Suprapubic skin (tissue), 4 donors: ENCODE results near the gene IGSF8.

ENCODE experiments used
- CTCF ChIP-seq, 2 donors: fragments of 200-600 bp in 1 of 2; fragments of 450-650 bp in 1 of 2; sonication (generic) in 1 of 2; IDR thresholded peaks; one replicate each; pipeline ENCODE4 v1.5.1; 2016 to 2019; ENCODE audit warnings: antibody characterized with exemption in 2 of 2, mild to moderate bottlenecking in 1 of 2, moderate library complexity in 1 of 2
- EP300 ChIP-seq: sonication (generic); formaldehyde crosslinking; IDR thresholded peaks from one replicate; pipeline ENCODE4 v1.6.1; 2017; ENCODE audit warnings: antibody characterized with exemption
- POLR2A ChIP-seq, 2 donors: fragments of 450-650 bp; IDR thresholded peaks; one replicate each; pipeline ENCODE4 v1.6.1; 2017; ENCODE audit warnings: antibody characterized with exemption in 2 of 2, mild to moderate bottlenecking in 2 of 2, moderate library complexity in 2 of 2
- POLR2AphosphoS5 ChIP-seq, 3 donors: sonication (generic); formaldehyde crosslinking; IDR thresholded peaks; one replicate each; pipeline ENCODE4 v1.6.1; 2017; ENCODE audit warnings: antibody characterized with exemption in 3 of 3

GRCh38 chr1:160117709-160118183, 19.3 kb upstream of the IGSF8 start:
- TF ChIP-seq POLR2A (IDR thresholded peaks at IDR 0.05) = no peak
- no peak for TF ChIP-seq CTCF (IDR thresholded peaks at IDR 0.05)
- no peak for TF ChIP-seq POLR2AphosphoS5 (IDR thresholded peaks at IDR 0.05)
- no peak for TF ChIP-seq EP300
